LNCAP (cell line): ENCODE data around the gene PRDM16.

Experiments used
- TF ChIP-seq, protein P1 (sequence below): fragments of 450-650 bp; IDR thresholded peaks from 2 replicates; pipeline ENCODE4 v1.5.1; 2017; ENCODE audit warnings: mild to moderate bottlenecking

The PRDM16 gene

GRCh38 chr1:3308053-3308452 lies 239.1 kb downstream of the PRDM16 start:
- TF ChIP-seq, protein P1, sequence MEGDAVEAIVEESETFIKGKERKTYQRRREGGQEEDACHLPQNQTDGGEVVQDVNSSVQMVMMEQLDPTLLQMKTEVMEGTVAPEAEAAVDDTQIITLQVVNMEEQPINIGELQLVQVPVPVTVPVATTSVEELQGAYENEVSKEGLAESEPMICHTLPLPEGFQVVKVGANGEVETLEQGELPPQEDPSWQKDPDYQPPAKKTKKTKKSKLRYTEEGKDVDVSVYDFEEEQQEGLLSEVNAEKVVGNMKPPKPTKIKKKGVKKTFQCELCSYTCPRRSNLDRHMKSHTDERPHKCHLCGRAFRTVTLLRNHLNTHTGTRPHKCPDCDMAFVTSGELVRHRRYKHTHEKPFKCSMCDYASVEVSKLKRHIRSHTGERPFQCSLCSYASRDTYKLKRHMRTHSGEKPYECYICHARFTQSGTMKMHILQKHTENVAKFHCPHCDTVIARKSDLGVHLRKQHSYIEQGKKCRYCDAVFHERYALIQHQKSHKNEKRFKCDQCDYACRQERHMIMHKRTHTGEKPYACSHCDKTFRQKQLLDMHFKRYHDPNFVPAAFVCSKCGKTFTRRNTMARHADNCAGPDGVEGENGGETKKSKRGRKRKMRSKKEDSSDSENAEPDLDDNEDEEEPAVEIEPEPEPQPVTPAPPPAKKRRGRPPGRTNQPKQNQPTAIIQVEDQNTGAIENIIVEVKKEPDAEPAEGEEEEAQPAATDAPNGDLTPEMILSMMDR = no peak

- TF ChIP-seq, protein P1 = no peak
Measured at GRCh38 chr1:3310718-3311400, 241.9 kb downstream of the PRDM16 start.

DNA sequence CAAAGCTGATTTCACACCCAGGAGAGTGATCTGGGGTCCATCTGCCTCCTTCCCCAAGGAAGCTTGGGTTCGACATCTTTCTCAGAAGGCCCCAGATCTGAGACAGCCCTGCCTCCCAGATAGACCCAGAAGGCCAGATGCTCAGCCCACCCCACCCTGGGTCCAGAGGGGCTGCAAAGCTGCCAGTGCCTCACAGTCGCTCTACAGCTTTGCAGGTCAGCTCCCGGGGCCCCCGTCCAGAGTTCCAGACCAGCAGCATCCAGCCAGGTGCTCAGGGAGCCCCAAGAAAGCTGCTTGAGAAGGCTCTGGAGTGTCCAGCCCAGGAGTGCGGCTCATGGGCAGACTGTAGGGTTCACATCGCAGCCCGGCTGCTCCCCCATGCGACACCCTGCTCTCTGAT lies 242.7 kb downstream of the PRDM16 start:
- TF ChIP-seq, protein P1 = no peak

- TF ChIP-seq, protein P1 = no peak
Measured at GRCh38 chr1:3312310-3312897, 243.4 kb downstream of the PRDM16 start.

GRCh38 chr1:3312898-3313575 lies 244.0 kb downstream of the PRDM16 start:
- TF ChIP-seq, protein P1 = no peak

DNA sequence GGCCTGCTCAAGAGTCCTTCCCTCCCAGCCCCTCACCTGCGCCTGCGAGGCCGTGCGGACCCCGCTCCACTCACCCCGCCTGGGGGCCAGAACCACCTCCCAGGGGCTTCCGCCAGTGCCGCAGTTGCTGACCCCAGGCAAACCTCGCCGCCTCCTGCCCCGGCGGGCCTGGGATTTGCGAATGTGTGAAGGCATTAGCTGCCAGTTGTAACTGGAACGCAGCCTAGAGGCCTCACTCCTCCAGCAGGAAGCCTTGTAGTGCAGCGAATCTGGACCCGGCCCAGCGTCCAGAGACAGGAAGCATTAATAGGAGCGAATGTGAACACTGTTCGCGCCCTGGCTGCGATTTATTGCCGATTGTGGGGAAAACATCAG lies 244.6 kb downstream of the PRDM16 start:
- TF ChIP-seq, protein P1 = no peak

DNA sequence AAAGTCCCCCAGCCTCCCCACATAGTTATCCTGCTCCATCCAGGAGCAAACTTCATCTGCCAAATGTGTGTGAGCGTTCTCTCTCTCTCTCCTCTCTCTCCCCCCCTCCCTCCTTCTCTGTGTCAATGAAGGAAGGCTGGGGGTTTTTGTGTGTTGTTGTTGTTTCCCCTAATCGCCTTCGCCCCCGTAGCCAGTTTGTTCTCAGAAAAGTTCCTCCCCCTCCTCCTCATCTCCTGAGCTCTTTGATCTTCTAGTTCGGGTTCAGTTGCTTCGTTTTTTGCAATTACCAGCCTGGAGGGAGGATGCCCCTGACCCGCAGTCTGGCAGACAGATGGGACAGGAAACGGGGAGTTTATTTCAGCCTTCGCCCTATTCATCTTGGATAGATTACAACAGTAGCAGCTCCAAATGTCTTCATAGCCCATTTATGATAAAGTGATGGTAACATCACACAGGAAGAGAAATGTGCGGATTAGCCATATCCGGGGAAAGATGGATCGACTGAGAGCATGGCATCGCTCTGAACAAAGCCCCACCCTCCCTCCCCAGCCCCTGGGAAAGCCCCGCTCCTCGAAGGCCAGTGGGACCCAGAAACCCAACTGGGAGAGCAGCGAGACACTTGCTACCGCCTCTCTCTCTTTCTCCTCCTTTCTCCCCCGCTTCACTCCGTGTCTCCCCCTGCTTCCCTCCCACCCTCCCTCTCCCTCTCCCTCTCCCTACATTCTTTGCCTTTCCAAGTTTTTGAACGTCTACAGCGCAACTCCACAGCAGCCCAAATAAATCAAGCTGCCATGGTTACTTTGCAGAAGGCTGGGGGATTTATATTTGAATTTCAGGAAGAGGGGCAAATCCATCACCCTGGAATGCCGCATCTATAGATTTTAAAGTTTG lies 245.7 kb downstream of the PRDM16 start:
- TF ChIP-seq, protein P1 = no peak
